Measurements from ENCODE around the gene MCM3. TPM values are rescaled to one million over a fixed set of nuclear protein-coding genes. Genes with fewer than 3 reads are reported as not detected.

Gene MCM3
- polyA plus RNA-seq, 1 donor (not counting 4 experiments of a cell fraction or from before 2014, with no cell fraction given), result 60.9 TPM

DNA sequence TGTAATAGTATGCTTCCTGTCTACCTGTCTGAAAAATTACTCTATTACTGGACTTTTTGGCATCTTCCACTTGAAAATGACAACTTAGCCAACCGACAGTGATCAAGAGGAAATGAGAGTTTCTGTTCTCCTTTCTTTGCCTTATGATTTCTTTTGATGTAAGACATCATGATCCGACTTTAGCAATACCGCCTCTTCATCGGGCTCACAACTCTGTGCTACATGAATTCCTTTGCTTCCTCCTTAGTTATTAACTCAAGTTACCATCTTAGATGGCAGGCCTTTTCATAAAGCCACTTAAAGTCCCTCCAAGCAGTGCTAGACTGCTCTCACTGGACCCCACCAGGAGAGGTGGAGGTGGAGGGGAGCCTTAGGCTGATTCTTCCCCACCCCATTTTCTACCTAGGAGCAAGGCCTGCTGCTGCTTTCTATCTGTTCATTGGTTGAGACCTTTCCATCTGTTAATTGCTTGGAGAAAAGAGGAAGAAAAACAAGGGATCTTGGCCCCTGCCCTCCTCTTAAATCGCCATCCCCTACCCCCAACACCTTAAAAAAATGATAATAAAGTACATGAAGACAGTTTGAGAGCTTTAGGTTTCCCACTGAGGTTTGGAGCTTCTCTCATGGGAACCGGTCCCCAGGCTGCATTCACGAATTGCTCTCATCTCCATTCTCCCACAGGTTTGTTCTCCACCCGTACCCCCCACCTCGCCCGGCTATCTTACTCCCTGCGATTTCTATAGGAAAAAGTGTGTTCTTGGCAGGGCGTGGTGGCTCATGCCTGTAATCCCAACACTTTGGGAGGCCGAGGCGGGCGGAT is 21.6 kb upstream of the MCM3 start:
- H3K36me3 ChIP-seq (ENCODE audit: control insufficient read depth in 2 of 2, extremely low read depth in 1 of 2, insufficient read depth in 2 of 2, low read length in 2 of 2), result no peaks in the 10 kb centered on the region
- H3K9me1 ChIP-seq (ENCODE audit: control insufficient read depth, extremely low read depth, insufficient read depth, low read length), result no peaks in the 10 kb centered on the region
- H3K4me2 ChIP-seq (ENCODE audit: control insufficient read depth, extremely low read depth, insufficient read depth, low read depth, low read length), result no peak overlapping the region
- H3K27ac ChIP-seq (ENCODE audit: control insufficient read depth, insufficient read depth, low read length), result no peak overlapping the region
- FAIRE-seq (no peak), DNase-seq (ENCODE audit: low read depth, low spot score) (no peak)
- dilution Hi-C loops (cut with MboI; ENCODE audit: extremely low pct_ligation_motif_present, low sequenced_read_pairs), result no loop called here
- H3K4me1 ChIP-seq (ENCODE audit: control insufficient read depth, extremely low read depth, insufficient read depth, low read length), result no peaks in the 10 kb centered on the region
- no peaks in the 10 kb centered on the region for H3K27me3 ChIP-seq (ENCODE audit: control insufficient read depth, extremely low read depth, insufficient read depth, low read length)
- no peak overlapping the region for H2AFZ ChIP-seq (ENCODE audit: control insufficient read depth, low read length)
- no peaks in the 10 kb centered on the region for H4K20me1 ChIP-seq (ENCODE audit: control insufficient read depth, extremely low read depth, insufficient read depth, low read length)
- no peaks in the 10 kb centered on the region for H3K9me3 ChIP-seq (ENCODE audit: control insufficient read depth, low read depth, low read length)
- no peak overlapping the region for H3K4me3 ChIP-seq (ENCODE audit: control insufficient read depth in 2 of 3, extremely low read depth in 1 of 3, insufficient read depth in 2 of 3, low read depth in 1 of 3, low read length in 3 of 3)
- TF ChIP-seq EZH2 (IDR thresholded peaks at IDR 0.05; ENCODE audit: low read length), result no peak
- TF ChIP-seq, protein P1, sequence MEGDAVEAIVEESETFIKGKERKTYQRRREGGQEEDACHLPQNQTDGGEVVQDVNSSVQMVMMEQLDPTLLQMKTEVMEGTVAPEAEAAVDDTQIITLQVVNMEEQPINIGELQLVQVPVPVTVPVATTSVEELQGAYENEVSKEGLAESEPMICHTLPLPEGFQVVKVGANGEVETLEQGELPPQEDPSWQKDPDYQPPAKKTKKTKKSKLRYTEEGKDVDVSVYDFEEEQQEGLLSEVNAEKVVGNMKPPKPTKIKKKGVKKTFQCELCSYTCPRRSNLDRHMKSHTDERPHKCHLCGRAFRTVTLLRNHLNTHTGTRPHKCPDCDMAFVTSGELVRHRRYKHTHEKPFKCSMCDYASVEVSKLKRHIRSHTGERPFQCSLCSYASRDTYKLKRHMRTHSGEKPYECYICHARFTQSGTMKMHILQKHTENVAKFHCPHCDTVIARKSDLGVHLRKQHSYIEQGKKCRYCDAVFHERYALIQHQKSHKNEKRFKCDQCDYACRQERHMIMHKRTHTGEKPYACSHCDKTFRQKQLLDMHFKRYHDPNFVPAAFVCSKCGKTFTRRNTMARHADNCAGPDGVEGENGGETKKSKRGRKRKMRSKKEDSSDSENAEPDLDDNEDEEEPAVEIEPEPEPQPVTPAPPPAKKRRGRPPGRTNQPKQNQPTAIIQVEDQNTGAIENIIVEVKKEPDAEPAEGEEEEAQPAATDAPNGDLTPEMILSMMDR (optimal IDR thresholded peaks at IDR 0.05 in 1 of 3, IDR thresholded peaks at IDR 0.05 in 1 of 3, conservative IDR thresholded peaks at IDR 0.05 in 1 of 3; ENCODE audit: extremely low read depth in 1 of 3, insufficient read depth in 2 of 3, low read length in 3 of 3), result no peak
- H3K9ac ChIP-seq (ENCODE audit: control insufficient read depth, extremely low read depth, insufficient read depth, low read length), result no peak overlapping the region
- no peaks in the 10 kb centered on the region for H3K79me2 ChIP-seq (ENCODE audit: control insufficient read depth, insufficient read depth, low read length)

DNA sequence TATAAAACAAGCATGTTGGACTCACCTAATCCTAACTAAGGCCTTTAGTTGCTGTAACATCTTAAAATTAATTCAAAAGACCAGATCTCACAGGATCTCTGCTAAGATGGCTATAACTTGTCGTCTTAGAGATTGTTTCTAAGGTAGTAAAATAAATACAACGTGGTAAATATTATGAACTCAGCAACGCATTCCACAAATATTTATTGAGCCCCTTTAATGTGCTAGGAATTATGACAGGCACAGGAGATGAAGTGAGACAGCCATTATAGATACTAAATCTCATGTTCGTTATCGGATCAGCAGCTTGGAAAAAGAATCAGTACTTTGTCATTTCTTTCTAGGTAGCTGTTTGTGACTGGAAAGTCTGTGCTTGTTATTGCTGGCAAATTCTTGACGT is 20.9 kb upstream of the MCM3 start:
- no peak overlapping the region for H3K4me3 ChIP-seq (ENCODE audit: control insufficient read depth in 2 of 3, extremely low read depth in 1 of 3, insufficient read depth in 2 of 3, low read depth in 1 of 3, low read length in 3 of 3)
- no peaks in the 10 kb centered on the region for H3K9me1 ChIP-seq (ENCODE audit: control insufficient read depth, extremely low read depth, insufficient read depth, low read length)
- no peak overlapping the region for H3K9ac ChIP-seq (ENCODE audit: control insufficient read depth, extremely low read depth, insufficient read depth, low read length)
- H3K27me3 ChIP-seq (ENCODE audit: control insufficient read depth, extremely low read depth, insufficient read depth, low read length), result no peaks in the 10 kb centered on the region
- H2AFZ ChIP-seq (ENCODE audit: control insufficient read depth, low read length), result peak overlapping the region; percentile 56
- H3K9me3 ChIP-seq (ENCODE audit: control insufficient read depth, low read depth, low read length), result no peaks in the 10 kb centered on the region
- TF ChIP-seq EZH2 (IDR thresholded peaks at IDR 0.05; ENCODE audit: low read length), result no peak
- TF ChIP-seq, protein P1 (optimal IDR thresholded peaks at IDR 0.05 in 1 of 3, IDR thresholded peaks at IDR 0.05 in 1 of 3, conservative IDR thresholded peaks at IDR 0.05 in 1 of 3; ENCODE audit: extremely low read depth in 1 of 3, insufficient read depth in 2 of 3, low read length in 3 of 3), result no peak
- H3K79me2 ChIP-seq (ENCODE audit: control insufficient read depth, insufficient read depth, low read length), result no peaks in the 10 kb centered on the region
- dilution Hi-C loops (cut with MboI; ENCODE audit: extremely low pct_ligation_motif_present, low sequenced_read_pairs), result no loop called here
- no peaks in the 10 kb centered on the region for H3K36me3 ChIP-seq (ENCODE audit: control insufficient read depth in 2 of 2, extremely low read depth in 1 of 2, insufficient read depth in 2 of 2, low read length in 2 of 2)
- H4K20me1 ChIP-seq (ENCODE audit: control insufficient read depth, extremely low read depth, insufficient read depth, low read length), result no peaks in the 10 kb centered on the region
- no peak for FAIRE-seq
- no peak overlapping the region for H3K4me2 ChIP-seq (ENCODE audit: control insufficient read depth, extremely low read depth, insufficient read depth, low read depth, low read length)
- DNase-seq (ENCODE audit: low read depth, low spot score), result no peak
- no peak overlapping the region for H3K27ac ChIP-seq (ENCODE audit: control insufficient read depth, insufficient read depth, low read length)
- H3K4me1 ChIP-seq (ENCODE audit: control insufficient read depth, extremely low read depth, insufficient read depth, low read length), result no peaks in the 10 kb centered on the region
